ENCODE measurements around the gene BACE1-AS.
A peak's percentile ranks its signal among the peaks of the same experiment; 100 is the strongest.

Gene BACE1-AS

GRCh38 chr11:117327567-117328374 is 36.6 kb downstream of the BACE1-AS start, which contains the start of gene CEP164:
TSS of gene CEP164 (plus strand) at chr11:117327854. CDS start at chr11:117338587, 10,733 bp downstream.
- DNase-seq: peak; percentile 93

GRCh38 chr11:117328375-117329010 is 37.3 kb downstream of the BACE1-AS start:
- DNase-seq: peak; percentile 54

GRCh38 chr11:117332843-117333242 is 41.7 kb downstream of the BACE1-AS start:
- DNase-seq: no peak

- no peak for DNase-seq
These were observed 42.8 kb downstream of the BACE1-AS start for GRCh38 chr11:117333917-117334316.

GRCh38 chr11:117334896-117335295 is 43.8 kb downstream of the BACE1-AS start:
- no peak for DNase-seq

GRCh38 chr11:117335399-117335798 is 44.3 kb downstream of the BACE1-AS start:
- DNase-seq: no peak

- no peak for DNase-seq
These were observed 45.9 kb downstream of the BACE1-AS start for GRCh38 chr11:117337076-117337475.
